Measurements from ENCODE around the gene CCNC. TPM values are rescaled to one million over a fixed set of nuclear protein-coding genes. Genes with fewer than 3 reads are reported as not detected.

The CCNC gene
- polyA plus RNA-seq, 3 donors from 2014 or later, result 29.9 to 42.4 (median 34.0) TPM

GRCh38 chr6:99498421-99498820 lies 70.0 kb downstream of the CCNC start:
- H3K27ac Mint-ChIP-seq, result peak overlapping the region in 1 of 6 donors; percentile 16
- no peaks in the 10 kb centered on the region for H3K4me1 Mint-ChIP-seq

DNA sequence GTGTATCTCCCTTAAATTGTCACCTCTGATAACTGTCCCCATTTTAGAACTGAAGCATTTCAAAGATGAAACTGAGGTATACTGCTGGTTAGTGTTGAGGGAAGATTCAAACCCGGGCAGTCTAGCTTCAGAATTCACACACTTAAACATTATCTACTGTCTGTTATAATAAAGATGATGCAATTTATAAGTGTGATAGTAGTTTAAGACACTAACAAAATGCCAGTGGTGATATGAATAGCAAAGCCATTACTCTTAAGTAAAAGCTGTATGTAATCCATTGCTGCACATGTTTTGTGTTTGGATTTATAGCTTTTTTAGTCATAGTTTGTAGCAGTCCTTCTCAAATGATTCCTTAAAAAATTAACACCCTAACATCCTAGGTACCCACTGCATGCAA lies 73.0 kb downstream of the CCNC start:
- peaks cover 0 to 11% (median 7%) of the 10 kb centered on the region in 3 donors for H3K36me3 Mint-ChIP-seq
- no peaks in the 10 kb centered on the region for H3K9me3 Mint-ChIP-seq
- no peak for DNase-seq
- H3K4me3 Mint-ChIP-seq, result no peak overlapping the region
- H3K4me1 Mint-ChIP-seq, result peaks cover 2 to 9% of the 10 kb centered on the region in 2 donors
- H3K27ac Mint-ChIP-seq, result no peak overlapping the region
- no peaks in the 10 kb centered on the region for H3K27me3 Mint-ChIP-seq (ENCODE audit: low read depth in 3 of 3)

More at GRCh38 chr6:99498421-99498820, 70.0 kb downstream of the CCNC start:
- H3K4me3 Mint-ChIP-seq, result no peak overlapping the region
- H3K27me3 Mint-ChIP-seq (ENCODE audit: low read depth in 3 of 3), result no peaks in the 10 kb centered on the region
- H3K9me3 Mint-ChIP-seq, result no peaks in the 10 kb centered on the region
- peaks cover 6 to 27% (median 7%) of the 10 kb centered on the region in 3 donors for H3K36me3 Mint-ChIP-seq
- DNase-seq, result no peak

Other genes starting within 250 kb of the CCNC start
- gene FAXC, start 219.0 kb downstream of the CCNC start, polyA plus RNA-seq, result not detected
- 1 to 10 TPM; 3.2 to 9.9 (median 4.6) TPM for gene COQ3, start 174.5 kb downstream of the CCNC start, polyA plus RNA-seq
- gene PNISR, start 143.4 kb downstream of the CCNC start, polyA plus RNA-seq, result 10 to 100 TPM; 48.7 to 68.3 (median 65.5) TPM
- gene USP45, start 53.2 kb downstream of the CCNC start, polyA plus RNA-seq, result 1 to 10 TPM; 2.3 to 3.5 (median 3.2) TPM
- gene PRDM13, start 38.2 kb upstream of the CCNC start, polyA plus RNA-seq, result not detected